HepG2 (cell line): ENCODE data around the gene PIM3. TPM values are rescaled to one million over a fixed set of nuclear protein-coding genes. Genes with fewer than 3 reads are reported as not detected.
A peak's percentile ranks its signal among the peaks of the same experiment; 100 is the strongest.

ENCODE experiments used
- ARNT ChIP-seq: fragments of 450-650 bp; IDR thresholded peaks from 2 replicates; pipeline ENCODE4 v1.6.1; 2017
- CREBL2 ChIP-seq: sonication (generic); formaldehyde crosslinking; IDR thresholded peaks from 2 replicates; pipeline ENCODE4 v1.8.1; 2023; ENCODE audit warnings: missing genetic modification reagents, mild to moderate bottlenecking, borderline replicate concordance
- EED ChIP-seq: sonication (generic); formaldehyde crosslinking; IDR thresholded peaks from 2 replicates; pipeline ENCODE4 v1.5.0; 2020; ENCODE audit warnings: mild to moderate bottlenecking, missing genetic modification reagents
- FOXP1 ChIP-seq, 2 experiments: fragments of 450-650 bp in 1 of 2; IDR thresholded peaks; 2 replicates each; pipeline ENCODE4 v1.6.1; 2017 to 2018; ENCODE audit warnings: antibody characterized with exemption in 1 of 2
- JDP2 ChIP-seq: sonication (generic); formaldehyde crosslinking; IDR thresholded peaks from 2 replicates; pipeline ENCODE4 v1.8.1; 2022; ENCODE audit warnings: missing genetic modification reagents, borderline replicate concordance
- KLF12 ChIP-seq: sonication (generic); formaldehyde crosslinking; IDR thresholded peaks from 2 replicates; pipeline ENCODE4 v1.4.0; 2020; ENCODE audit warnings: missing genetic modification reagents, borderline replicate concordance
- PAX8 ChIP-seq: sonication (generic); formaldehyde crosslinking; IDR thresholded peaks from 2 replicates; pipeline ENCODE4 v1.8.0; 2022; ENCODE audit warnings: mild to moderate bottlenecking, missing genetic modification reagents, borderline replicate concordance
- RFX5 ChIP-seq: IDR thresholded peaks from 2 replicates; pipeline ENCODE4 v1.6.1; 2011; ENCODE audit warnings: low read depth, low read length, improper control_type of control experiment
- SALL1 ChIP-seq: sonication (generic); formaldehyde crosslinking; IDR thresholded peaks from 2 replicates; pipeline ENCODE4 v1.8.0; 2022; ENCODE audit warnings: mild to moderate bottlenecking, missing genetic modification reagents
- SMARCE1 ChIP-seq: fragments of 450-650 bp; IDR thresholded peaks from 2 replicates; pipeline ENCODE4 v1.6.1; 2017; ENCODE audit warnings: borderline replicate concordance
- SYNCRIP ChIP-seq: fragments of 200-400 bp; formaldehyde crosslinking; IDR thresholded peaks from 2 replicates; pipeline ENCODE4 v1.6.1; 2018; ENCODE audit warnings: mild to moderate bottlenecking, low read depth, low read length; ENCODE audit not compliant: insufficient read depth
- TERF1 ChIP-seq: sonication (generic); formaldehyde crosslinking; IDR thresholded peaks from 2 replicates; pipeline ENCODE4 v1.8.0; 2022; ENCODE audit warnings: mild to moderate bottlenecking, missing genetic modification reagents, moderate library complexity
- TOE1 ChIP-seq: sonication (generic); formaldehyde crosslinking; IDR thresholded peaks from 2 replicates; pipeline ENCODE4 v1.4.0; 2020; ENCODE audit warnings: mild to moderate bottlenecking, missing genetic modification reagents
- ZBTB39 ChIP-seq: sonication (generic); formaldehyde crosslinking; IDR thresholded peaks from 2 replicates; pipeline ENCODE4 v1.5.0; 2020; ENCODE audit warnings: missing genetic modification reagents
- ZFY ChIP-seq: sonication (generic); formaldehyde crosslinking; IDR thresholded peaks from 2 replicates; pipeline ENCODE4 v1.4.0; 2020; ENCODE audit warnings: missing genetic modification reagents
- ZNF121 ChIP-seq: sonication (generic); formaldehyde crosslinking; IDR thresholded peaks from 2 replicates; pipeline ENCODE4 v1.5.0; 2020; ENCODE audit warnings: mild to moderate bottlenecking, missing genetic modification reagents
- ZNF264 ChIP-seq: sonication (generic); formaldehyde crosslinking; IDR thresholded peaks from 2 replicates; pipeline ENCODE4 v1.4.0; 2020; ENCODE audit warnings: missing genetic modification reagents
- ZNF350 ChIP-seq: sonication (generic); formaldehyde crosslinking; IDR thresholded peaks from 2 replicates; pipeline ENCODE4 v1.4.0; 2020; ENCODE audit warnings: mild to moderate bottlenecking, low read depth, missing genetic modification reagents, borderline replicate concordance
- ZNF484 ChIP-seq: sonication (generic); formaldehyde crosslinking; IDR thresholded peaks from 2 replicates; pipeline ENCODE4 v1.5.1; 2020; ENCODE audit warnings: mild to moderate bottlenecking, low read depth, missing genetic modification reagents, borderline replicate concordance
- ZNF761 ChIP-seq: sonication (generic); formaldehyde crosslinking; conservative IDR thresholded peaks from 2 replicates; pipeline ENCODE4 v1.4.0; 2020; ENCODE audit warnings: mild to moderate bottlenecking, missing genetic modification reagents
- polyA plus RNA-seq, 8 experiments: library from polyadenylated mRNA; depleted of rRNA in 3 of 8; stranded (reverse) in 7 of 8; unstranded in 1 of 8; fragments of >200 nt; fragmentation: Illumina TruSeq in 4 of 8; extraction: Trizol in 4 of 8; gene quantifications; 2 replicates each; pipeline versions ENCODE4 v1.2.1 to v1.2.3, GENCODE V29; 2011 to 2016; ENCODE audit warnings: low read depth in 4 of 8, missing spikeins in 1 of 8, mixed read lengths in 1 of 8; ENCODE audit not compliant: insufficient read depth in 1 of 8
- total RNA-seq, 5 experiments: library from RNA; depleted of rRNA; stranded (reverse); fragments of >200 nt; fragmentation: Illumina TruSeq; extraction: Trizol; gene quantifications; 2 replicates each; pipeline ENCODE4 v1.2.3, GENCODE V29; 2016; ENCODE audit warnings: low read depth in 1 of 5
- TF ChIP-seq, protein P1 (sequence below): sonication (generic); formaldehyde crosslinking; IDR thresholded peaks from 2 replicates; pipeline ENCODE4 v1.4.0; 2020; ENCODE audit warnings: missing genetic modification reagents
- TF ChIP-seq, protein P2 (sequence below): sonication (generic); formaldehyde crosslinking; conservative IDR thresholded peaks from 2 replicates; pipeline ENCODE4 v1.8.1; 2023; ENCODE audit warnings: missing genetic modification reagents

The PIM3 gene
- total and polyA plus RNA-seq, 2 of the 13 experiments (the other 11 are each of a cell fraction or from before 2014, with no cell fraction given): 21.6 to 31.2 TPM

DNA sequence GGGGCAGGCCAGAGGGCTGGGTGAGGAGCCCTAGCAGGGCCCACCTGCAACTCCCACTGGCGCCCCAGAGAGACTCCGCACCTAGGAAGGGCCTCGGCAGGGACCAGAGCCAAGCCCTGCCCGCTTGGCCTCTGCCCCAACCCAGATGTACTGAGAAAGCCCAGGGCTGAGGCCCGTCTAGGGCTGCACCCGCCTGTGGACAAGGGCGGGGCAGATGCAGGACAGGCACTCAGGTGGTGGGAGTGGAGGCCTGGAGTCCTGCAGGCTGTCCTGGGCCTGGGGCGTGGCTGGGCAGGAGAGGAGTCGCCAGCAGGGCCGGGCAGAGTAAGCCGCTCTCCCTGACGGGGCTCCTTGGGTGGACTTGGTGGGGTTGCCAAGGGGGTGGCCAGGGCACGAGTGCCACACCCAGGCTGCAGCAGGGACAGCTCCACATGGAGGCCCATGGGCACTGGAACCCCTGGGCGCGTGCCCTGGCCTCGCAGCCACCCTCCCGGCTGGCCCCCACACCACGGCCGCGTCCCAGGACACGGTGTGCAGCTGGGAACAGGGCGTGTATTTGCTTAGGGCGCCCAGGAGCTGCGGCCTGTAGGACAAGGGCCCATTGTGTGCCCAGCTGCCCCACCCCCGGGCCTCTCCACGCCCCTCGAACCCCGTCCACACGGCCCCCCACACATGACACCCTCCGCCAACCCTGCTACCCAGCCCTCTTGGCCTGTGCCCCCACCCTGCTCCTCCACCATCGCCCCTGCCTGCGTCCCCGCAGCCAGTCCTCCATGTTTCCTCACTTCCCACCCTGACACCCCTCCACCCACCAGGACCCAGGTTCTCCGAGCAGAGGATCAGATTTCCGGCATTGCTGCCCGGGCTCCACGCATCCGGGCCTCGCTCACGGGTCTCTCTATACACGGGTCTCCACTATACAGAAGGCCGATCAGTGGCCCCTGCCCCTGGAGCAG lies 11.3 kb upstream of the PIM3 start (continued):
- TF ChIP-seq ZBTB39 (CRISPR knock-in tag) (peak; percentile 43; the same call in 1 of the 2 replicates), ZNF761 (no peak), ZNF484 (CRISPR knock-in tag) (no peak), ZFY (CRISPR knock-in tag) (peak; percentile 77), EED (CRISPR knock-in tag) (peak; percentile 68; the same call in 1 of the 2 replicates), TERF1 (CRISPR knock-in tag) (no peak), JDP2 (CRISPR knock-in tag) (no peak; the same call in 1 of the 2 replicates), SALL1 (peak; percentile 81), SMARCE1 (no peak), KLF12 (CRISPR knock-in tag) (peak; percentile 84; the same call in 1 of the 2 replicates), PAX8 (no peak), ARNT (no peak), ZNF264 (peak; percentile 83; the same call in 1 of the 2 replicates), TOE1 (no peak), ZNF350 (no peak), SYNCRIP (no peak), RFX5 (no peak), ZNF121 (CRISPR knock-in tag) (peak; percentile 52; the same call in 1 of the 2 replicates), FOXP1 (IDR thresholded peaks at IDR 0.05) (no peak), FOXP1 (CRISPR knock-in tag; IDR thresholded peaks at IDR 0.05) (no peak; the same call in 1 of the 2 replicates), CREBL2 (CRISPR knock-in tag) (no peak)
- TF ChIP-seq, protein P1, sequence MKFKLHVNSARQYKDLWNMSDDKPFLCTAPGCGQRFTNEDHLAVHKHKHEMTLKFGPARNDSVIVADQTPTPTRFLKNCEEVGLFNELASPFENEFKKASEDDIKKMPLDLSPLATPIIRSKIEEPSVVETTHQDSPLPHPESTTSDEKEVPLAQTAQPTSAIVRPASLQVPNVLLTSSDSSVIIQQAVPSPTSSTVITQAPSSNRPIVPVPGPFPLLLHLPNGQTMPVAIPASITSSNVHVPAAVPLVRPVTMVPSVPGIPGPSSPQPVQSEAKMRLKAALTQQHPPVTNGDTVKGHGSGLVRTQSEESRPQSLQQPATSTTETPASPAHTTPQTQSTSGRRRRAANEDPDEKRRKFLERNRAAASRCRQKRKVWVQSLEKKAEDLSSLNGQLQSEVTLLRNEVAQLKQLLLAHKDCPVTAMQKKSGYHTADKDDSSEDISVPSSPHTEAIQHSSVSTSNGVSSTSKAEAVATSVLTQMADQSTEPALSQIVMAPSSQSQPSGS: no peak
- TF ChIP-seq, protein P2, sequence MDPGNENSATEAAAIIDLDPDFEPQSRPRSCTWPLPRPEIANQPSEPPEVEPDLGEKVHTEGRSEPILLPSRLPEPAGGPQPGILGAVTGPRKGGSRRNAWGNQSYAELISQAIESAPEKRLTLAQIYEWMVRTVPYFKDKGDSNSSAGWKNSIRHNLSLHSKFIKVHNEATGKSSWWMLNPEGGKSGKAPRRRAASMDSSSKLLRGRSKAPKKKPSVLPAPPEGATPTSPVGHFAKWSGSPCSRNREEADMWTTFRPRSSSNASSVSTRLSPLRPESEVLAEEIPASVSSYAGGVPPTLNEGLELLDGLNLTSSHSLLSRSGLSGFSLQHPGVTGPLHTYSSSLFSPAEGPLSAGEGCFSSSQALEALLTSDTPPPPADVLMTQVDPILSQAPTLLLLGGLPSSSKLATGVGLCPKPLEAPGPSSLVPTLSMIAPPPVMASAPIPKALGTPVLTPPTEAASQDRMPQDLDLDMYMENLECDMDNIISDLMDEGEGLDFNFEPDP (CRISPR knock-in tag): no peak
